K562 (cell line): ENCODE data around the gene UBXN10. TPM values are rescaled to one million over a fixed set of nuclear protein-coding genes. Genes with fewer than 3 reads are reported as not detected.

ENCODE experiments used
- PBX2 ChIP-seq, 2 experiments: IDR thresholded peaks in 1 of 2; conservative IDR thresholded peaks in 1 of 2; 2 replicates each; pipeline ENCODE4 v1.6.1; 2016; ENCODE audit warnings: low read depth in 2 of 2, mild to moderate bottlenecking in 1 of 2, missing compliant biosample characterization in 1 of 2, missing genetic modification characterization in 1 of 2, moderate library complexity in 1 of 2
- ZBTB40 ChIP-seq, 2 experiments: fragments of 450-650 bp in 1 of 2; sonication (generic) in 1 of 2; formaldehyde crosslinking in 1 of 2; IDR thresholded peaks; 2 replicates each; pipeline versions ENCODE4 v1.7.1 to v1.9.0; 2016 to 2022; ENCODE audit warnings: inconsistent platforms in 1 of 2, mild to moderate bottlenecking in 1 of 2, missing genetic modification reagents in 1 of 2
- ZNF318 ChIP-seq, 2 experiments: fragments of 450-650 bp; IDR thresholded peaks; 2 replicates each; pipeline ENCODE4 v1.6.1; 2016; ENCODE audit warnings: mild to moderate bottlenecking in 2 of 2, borderline replicate concordance in 1 of 2, low read depth in 1 of 2, moderate library complexity in 1 of 2
- polyA plus RNA-seq, 8 experiments: library from polyadenylated mRNA; depleted of rRNA in 4 of 8; stranded (reverse) in 5 of 8; unstranded in 3 of 8; fragments of >200 nt; fragmentation: Nextera tagmentation in 2 of 8; fragmentation: Illumina TruSeq in 1 of 8; extraction: Ambion mirVana in 2 of 8; extraction: Trizol in 1 of 8; gene quantifications; 2 replicates each; pipeline versions ENCODE4 v1.2.1 to v1.2.3, GENCODE V29; 2011 to 2014; ENCODE audit warnings: inconsistent platforms in 1 of 8, missing spikeins in 1 of 8
- total RNA-seq, 7 experiments: library from RNA; depleted of rRNA in 6 of 7; stranded (reverse); fragments of >200 nt in 6 of 7; fragmentation: Illumina TruSeq in 2 of 7; extraction: Trizol in 2 of 7; gene quantifications; 2 replicates each; pipeline versions ENCODE4 v1.2.1 to v1.2.3, GENCODE V29; 2011 to 2021; ENCODE audit warnings: low replicate concordance in 1 of 7

The UBXN10 gene
- total and polyA plus RNA-seq, 9 of the 15 experiments (the other 6 are each of a cell fraction or from before 2014, with no cell fraction given), result 10.7 to 17.7 (median 13.6) TPM

GRCh38 chr1:20184997-20185833 lies 681 bp upstream of the UBXN10 start (continued):
- peak; percentile 87 for TF ChIP-seq ZBTB40 (IDR thresholded peaks at IDR 0.05)
- TF ChIP-seq ZBTB40 (CRISPR knock-in tag; IDR thresholded peaks at IDR 0.05), result no peak
- TF ChIP-seq PBX2 (CRISPR knock-in tag; IDR thresholded peaks at IDR 0.05; ENCODE audit: low read depth), result no peak
- TF ChIP-seq PBX2 (tag; conservative IDR thresholded peaks at IDR 0.05; ENCODE audit: low read depth), result peak; percentile 20; the same call in 1 of the 2 replicates
- TF ChIP-seq ZNF318 (IDR thresholded peaks at IDR 0.05; ENCODE audit: borderline replicate concordance in 1 of 2, low read depth in 1 of 2), result peak in 1 of 2 experiments; percentile 49; a peak in 1 of 4 replicates
